OCI-LY3 (cell line): ENCODE measurements around the gene SRGAP1.
A peak's percentile ranks its signal among the peaks of the same experiment; 100 is the strongest.

Experiments
- H2AFZ ChIP-seq: fragments of 200-600, 300-600 bp; shearing (Covaris generic); 2 replicates; pipeline ENCODE4 v1.6.0; 2014; ENCODE audit warnings: antibody characterized with exemption, low read depth, low read length
- H3K27ac ChIP-seq: fragments of 200-600, 300-600 bp; sonication (generic); 2 replicates; pipeline ENCODE4 v1.5.1; 2014; ENCODE audit warnings: mild to moderate bottlenecking, low read length, moderate library complexity, mixed read lengths
- H3K27me3 ChIP-seq: fragments of 200-600, 300-600 bp; sonication (generic); 2 replicates; pipeline ENCODE4 v1.6.1; 2014; ENCODE audit warnings: low read depth, low read length, mixed read lengths
- H3K36me3 ChIP-seq: fragments of 200-600, 300-600 bp; sonication (generic); replicated peaks from 2 replicates; pipeline ENCODE3; 2014; ENCODE audit warnings: low read depth, low read length, mixed read lengths
- H3K4me1 ChIP-seq: fragments of 300-600, 200-600 bp; sonication (generic); 2 replicates; pipeline ENCODE4 v1.6.1; 2014; ENCODE audit warnings: low read length, mixed read lengths
- H3K4me2 ChIP-seq: fragments of 200-600, 300-600 bp; sonication (generic); 2 replicates; pipeline ENCODE4 v1.6.1; 2014; ENCODE audit warnings: low read length, mixed read lengths
- H3K4me3 ChIP-seq: fragments of 300-600, 200-600 bp; sonication (generic); 2 replicates; pipeline ENCODE4 v1.5.1; 2014; ENCODE audit warnings: antibody characterized with exemption, mild to moderate bottlenecking, low read length, moderate library complexity
- H3K79me2 ChIP-seq: fragments of 300-600, 200-600 bp; shearing (Covaris generic); 2 replicates; pipeline ENCODE4 v1.6.1; 2014; ENCODE audit warnings: mild to moderate bottlenecking, low read length, mixed read lengths
- H3K9ac ChIP-seq: fragments of 300-600, 200-600 bp; shearing (Covaris generic); 2 replicates; pipeline ENCODE4 v1.6.0; 2014; ENCODE audit warnings: mild to moderate bottlenecking, low read length, moderate library complexity
- H3K9me3 ChIP-seq: fragments of 200-600, 300-600 bp; shearing (Covaris generic); 2 replicates; pipeline ENCODE4 v1.6.1; 2014; ENCODE audit warnings: low read length, mixed read lengths; ENCODE audit not compliant: insufficient read depth
- H4K20me1 ChIP-seq: fragments of 200-600, 300-600 bp; sonication (generic); 2 replicates; pipeline ENCODE4 v1.6.1; 2016; ENCODE audit warnings: low read length, mixed read lengths; ENCODE audit not compliant: insufficient read depth
- EZH2phosphoT487 ChIP-seq: fragments of 200-600 bp; shearing (Covaris generic); IDR thresholded peaks from 2 replicates; pipeline ENCODE4 v1.6.1; 2018; ENCODE audit warnings: antibody characterized with exemption, mixed run types, low read depth
- TF ChIP-seq, protein P1 (sequence below): fragments of 200-600, 300-600 bp; sonication (generic); IDR thresholded peaks from 2 replicates; pipeline ENCODE4 v1.5.1; 2014; ENCODE audit warnings: antibody characterized with exemption, low read length, low read depth

SRGAP1 gene

DNA sequence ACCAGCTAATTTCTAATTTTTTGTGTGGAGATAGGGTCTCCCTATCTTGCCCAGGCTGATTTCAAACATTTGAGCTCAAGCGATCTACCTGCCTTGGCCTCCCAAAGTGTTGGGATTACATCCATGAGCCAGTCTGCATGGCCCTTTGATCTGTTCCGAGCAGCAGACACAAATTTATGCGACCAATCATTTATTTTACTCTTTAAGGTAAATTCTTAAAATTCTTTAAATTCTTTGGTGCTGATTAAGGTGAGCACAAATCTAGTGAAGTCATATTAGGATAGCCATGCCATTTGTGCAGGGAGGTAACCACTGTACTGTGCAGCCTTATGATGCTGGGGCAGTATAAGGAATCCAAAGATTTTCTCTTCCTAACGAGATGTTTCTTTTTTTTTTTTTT is 135.7 kb downstream of the SRGAP1 start:
- TF ChIP-seq EZH2phosphoT487 = no peak
- TF ChIP-seq, protein P1, sequence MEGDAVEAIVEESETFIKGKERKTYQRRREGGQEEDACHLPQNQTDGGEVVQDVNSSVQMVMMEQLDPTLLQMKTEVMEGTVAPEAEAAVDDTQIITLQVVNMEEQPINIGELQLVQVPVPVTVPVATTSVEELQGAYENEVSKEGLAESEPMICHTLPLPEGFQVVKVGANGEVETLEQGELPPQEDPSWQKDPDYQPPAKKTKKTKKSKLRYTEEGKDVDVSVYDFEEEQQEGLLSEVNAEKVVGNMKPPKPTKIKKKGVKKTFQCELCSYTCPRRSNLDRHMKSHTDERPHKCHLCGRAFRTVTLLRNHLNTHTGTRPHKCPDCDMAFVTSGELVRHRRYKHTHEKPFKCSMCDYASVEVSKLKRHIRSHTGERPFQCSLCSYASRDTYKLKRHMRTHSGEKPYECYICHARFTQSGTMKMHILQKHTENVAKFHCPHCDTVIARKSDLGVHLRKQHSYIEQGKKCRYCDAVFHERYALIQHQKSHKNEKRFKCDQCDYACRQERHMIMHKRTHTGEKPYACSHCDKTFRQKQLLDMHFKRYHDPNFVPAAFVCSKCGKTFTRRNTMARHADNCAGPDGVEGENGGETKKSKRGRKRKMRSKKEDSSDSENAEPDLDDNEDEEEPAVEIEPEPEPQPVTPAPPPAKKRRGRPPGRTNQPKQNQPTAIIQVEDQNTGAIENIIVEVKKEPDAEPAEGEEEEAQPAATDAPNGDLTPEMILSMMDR = no peak
- Histone ChIP-seq H3K27me3 (no peaks in the 10 kb centered on the region), H3K36me3 (no peaks in the 10 kb centered on the region), H2AFZ (no peak overlapping the region), H3K9me3 (no peaks in the 10 kb centered on the region), H3K4me2 (no peak overlapping the region), H3K27ac (no peak overlapping the region), H3K79me2 (no peaks in the 10 kb centered on the region), H3K4me3 (no peak overlapping the region), H3K9ac (no peak overlapping the region), H3K4me1 (peaks cover 2% of the 10 kb centered on the region), H4K20me1 (no peaks in the 10 kb centered on the region)

DNA sequence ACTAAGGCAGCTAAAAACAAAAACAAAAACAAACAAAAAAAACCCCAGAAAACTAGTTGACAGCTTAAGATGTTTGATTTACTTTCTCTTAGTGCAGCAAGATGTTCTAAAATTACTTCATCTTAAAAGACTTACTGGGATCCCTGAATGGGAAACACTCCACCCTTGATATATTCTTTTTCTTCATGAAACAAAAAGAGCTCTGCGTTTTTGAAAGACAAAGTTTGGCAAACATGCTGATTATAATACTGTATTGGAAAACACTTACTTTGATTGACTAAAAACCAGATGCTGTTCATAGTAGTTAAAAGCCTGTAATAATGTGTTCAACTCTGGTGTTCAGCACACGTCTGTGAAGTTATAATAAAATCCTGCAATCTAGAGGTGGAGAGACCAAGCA is 136.8 kb downstream of the SRGAP1 start:
- H3K4me1 ChIP-seq = peaks cover 13% of the 10 kb centered on the region
- H3K4me3 ChIP-seq = no peak overlapping the region
- no peak for TF ChIP-seq EZH2phosphoT487
- TF ChIP-seq, protein P1 = no peak
- no peak overlapping the region for H3K27ac ChIP-seq
- H3K9ac ChIP-seq = no peak overlapping the region
- H3K9me3 ChIP-seq = no peaks in the 10 kb centered on the region
- no peak overlapping the region for H2AFZ ChIP-seq
- no peaks in the 10 kb centered on the region for H3K27me3 ChIP-seq
- no peaks in the 10 kb centered on the region for H3K79me2 ChIP-seq
- H3K36me3 ChIP-seq = no peaks in the 10 kb centered on the region
- no peak overlapping the region for H3K4me2 ChIP-seq
- no peaks in the 10 kb centered on the region for H4K20me1 ChIP-seq

DNA sequence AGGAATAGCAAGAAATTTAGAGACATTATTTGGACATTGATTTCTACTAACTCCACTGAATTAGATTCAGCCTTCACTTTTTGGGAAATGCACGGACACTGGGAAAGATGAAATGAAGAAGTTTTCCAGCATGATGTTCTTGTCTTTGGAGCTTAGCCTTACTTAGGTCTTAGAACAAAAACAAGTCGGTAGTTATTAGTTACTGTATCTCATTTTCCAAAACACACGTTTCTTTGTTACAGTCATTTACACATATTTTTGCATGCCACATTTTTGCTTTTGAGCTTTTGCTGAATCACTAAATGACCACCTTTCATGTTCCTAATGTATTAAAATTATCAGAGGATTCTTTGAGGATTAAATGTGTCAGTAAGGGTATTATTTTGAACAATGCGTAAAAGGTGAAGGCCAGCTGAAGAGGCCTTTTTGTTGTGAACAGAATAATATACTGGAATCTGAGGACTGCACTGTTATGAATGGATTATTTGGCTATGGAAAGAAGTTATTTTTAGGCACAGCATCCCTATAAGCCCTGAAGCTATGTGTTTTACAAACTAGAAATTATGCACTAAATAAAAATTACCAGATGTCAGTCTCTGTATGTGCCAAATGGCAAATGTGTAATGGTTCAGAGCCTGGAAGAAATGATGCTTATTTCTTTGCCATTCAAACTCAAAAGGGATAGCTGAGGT is 138.2 kb downstream of the SRGAP1 start:
- H3K4me3 ChIP-seq = no peak overlapping the region
- H3K36me3 ChIP-seq = no peaks in the 10 kb centered on the region
- no peak overlapping the region for H3K27ac ChIP-seq
- H4K20me1 ChIP-seq = no peaks in the 10 kb centered on the region
- H2AFZ ChIP-seq = no peak overlapping the region
- H3K79me2 ChIP-seq = no peaks in the 10 kb centered on the region
- H3K9ac ChIP-seq = no peak overlapping the region
- H3K9me3 ChIP-seq = no peaks in the 10 kb centered on the region
- peaks cover 13% of the 10 kb centered on the region for H3K4me1 ChIP-seq
- no peak overlapping the region for H3K4me2 ChIP-seq
- TF ChIP-seq, protein P1 = no peak
- no peak for TF ChIP-seq EZH2phosphoT487
- H3K27me3 ChIP-seq = no peaks in the 10 kb centered on the region

GRCh38 chr12:63985456-63985855 is 141.0 kb downstream of the SRGAP1 start:
- TF ChIP-seq EZH2phosphoT487 = no peak
- TF ChIP-seq, protein P1 = no peak

More at GRCh38 chr12:63985456-63985855, 141.0 kb downstream of the SRGAP1 start:
- H3K79me2 ChIP-seq = no peaks in the 10 kb centered on the region
- H3K4me1 ChIP-seq = peaks cover 13% of the 10 kb centered on the region
- no peak overlapping the region for H3K4me3 ChIP-seq
- no peaks in the 10 kb centered on the region for H3K27me3 ChIP-seq
- no peaks in the 10 kb centered on the region for H4K20me1 ChIP-seq
- H3K36me3 ChIP-seq = no peaks in the 10 kb centered on the region
- H3K9ac ChIP-seq = no peak overlapping the region
- no peak overlapping the region for H2AFZ ChIP-seq
- H3K4me2 ChIP-seq = 0 out of 2 replicates have a peak overlapping the region, but pooled peaks have one; percentile 1
- H3K9me3 ChIP-seq = no peaks in the 10 kb centered on the region
- no peak overlapping the region for H3K27ac ChIP-seq
